Activated CD4-positive, alpha-beta T cell treated with anti-CD3 and anti-CD28 coated beads, Interleukin-2, amount 10 ng/mL, durations not matched to agents 24 days and 14 days (primary cell): ENCODE data around the gene MS4A1. TPM values are rescaled to one million over a fixed set of nuclear protein-coding genes. Genes with fewer than 3 reads are reported as not detected.

ENCODE experiments used
- DNase-seq: peaks from one replicate; pipeline ENCODE4 v3.0.0; 2022
- H3K27ac Mint-ChIP-seq: one replicate; pipeline ENCODE4 v1.8.0; 2022; ENCODE audit warnings: mild to moderate bottlenecking, mixed read lengths
- H3K27me3 Mint-ChIP-seq: one replicate; pipeline ENCODE4 v1.8.0; 2022; ENCODE audit warnings: mixed read lengths
- H3K36me3 Mint-ChIP-seq: one replicate; pipeline ENCODE4 v1.8.0; 2022; ENCODE audit warnings: low read depth, mild to moderate bottlenecking, mixed read lengths
- H3K4me1 Mint-ChIP-seq: one replicate; pipeline ENCODE4 v1.8.0; 2021; ENCODE audit warnings: mixed read lengths
- H3K4me3 Mint-ChIP-seq: one replicate; pipeline ENCODE4 v1.8.0; 2022; ENCODE audit warnings: mild to moderate bottlenecking, moderate library complexity, mixed read lengths
- H3K9me3 Mint-ChIP-seq: one replicate; pipeline ENCODE4 v1.8.0; 2021; ENCODE audit warnings: mixed read lengths
- intact Hi-C: fragments of 100-400 bp; cut with micrococcal nuclease; formaldehyde crosslinking; loops from one replicate; pipeline ENCODE4 v1.15.1; 2023
- total RNA-seq: library from RNA; stranded (reverse); gene quantifications from 2 replicates; pipeline ENCODE4 v1.2.3, GENCODE V29; 2022

The MS4A1 gene
- total RNA-seq, 1 donor from 2014 or later, result not detected

- H3K27ac Mint-ChIP-seq, result no peak overlapping the region
- peaks cover 11% of the 10 kb centered on the region for H3K27me3 Mint-ChIP-seq
- no peaks in the 10 kb centered on the region for H3K36me3 Mint-ChIP-seq
- no peaks in the 10 kb centered on the region for H3K4me1 Mint-ChIP-seq
- DNase-seq, result no peak
- H3K4me3 Mint-ChIP-seq, result no peak overlapping the region
- intact Hi-C loops, result no loop called here
- no peaks in the 10 kb centered on the region for H3K9me3 Mint-ChIP-seq
Observed at GRCh38 chr11:60513496-60514460, 58.1 kb downstream of the MS4A1 start.

GRCh38 chr11:60515144-60515855 is 59.7 kb downstream of the MS4A1 start, which contains the start of gene MS4A13:
Gene MS4A13, plus strand, starts transcription at chr11:60515392. Its CDS starts 2,692 bp downstream, at chr11:60518084.
- Mint-ChIP-seq H3K4me1 (no peaks in the 10 kb centered on the region), H3K27me3 (peaks cover 10% of the 10 kb centered on the region), H3K27ac (no peak within 1 kb of the TSS), H3K9me3 (no peaks in the 10 kb centered on the region), H3K36me3 (no peaks in the 10 kb centered on the region), H3K4me3 (no peak within 1 kb of the TSS)
- no peak for DNase-seq
- intact Hi-C loops, result no loop called here

Other genes starting within 250 kb of the MS4A1 start
- 0.28 TPM in 1 of 2 replicates, not detected in the other for gene MS4A4E, start 212.7 kb upstream of the MS4A1 start, total RNA-seq
- gene MS4A4A, start 175.2 kb upstream of the MS4A1 start, total RNA-seq, result not detected in 2 replicates
- not detected in 2 replicates for gene MS4A6E, start 128.6 kb upstream of the MS4A1 start, total RNA-seq
- gene MS4A7, start 77.3 kb upstream of the MS4A1 start, total RNA-seq, result not detected in 2 replicates
- gene MS4A14, start 59.4 kb upstream of the MS4A1 start, total RNA-seq, result not detected in 2 replicates
- not detected in 2 replicates for gene MS4A5, start 26.3 kb upstream of the MS4A1 start, total RNA-seq
- not detected in 2 replicates for gene MS4A12, start 36.9 kb downstream of the MS4A1 start, total RNA-seq
- gene MS4A13, start 59.5 kb downstream of the MS4A1 start, total RNA-seq, result not detected in 2 replicates
- not detected in 2 replicates for gene MS4A8, start 243.8 kb downstream of the MS4A1 start, total RNA-seq